ENCODE measurements around the gene MXRA8.
"Not testable (repeated sequence)": the region's sequence is repeated elsewhere in the genome, so short reads cannot be mapped to it uniquely, and the experiment has no call there.

MXRA8 gene

GRCh38 chr1:1358433-1359271, at the start of gene MXRA8:
TSS of gene MXRA8 (minus strand) at chr1:1358555. CDS start at chr1:1358504, 51 bp downstream.
- DNase-seq (ENCODE audit: extremely low read depth, low read depth) = no peak
- H3K4me3 ChIP-seq (replicated peaks; ENCODE audit: low read depth, low read length) = peak within 1 kb of the TSS; percentile 77
- TF ChIP-seq CTCF (IDR thresholded peaks at IDR 0.05; ENCODE audit: low read depth, low read length, missing control alignments) = no peak

- peak overlapping the region; percentile 96 for H3K4me3 ChIP-seq (replicated peaks; ENCODE audit: low read depth, low read length)
- no peak for DNase-seq (ENCODE audit: extremely low read depth, low read depth)
- no peak for TF ChIP-seq CTCF (IDR thresholded peaks at IDR 0.05; ENCODE audit: low read depth, low read length, missing control alignments)
These were observed 49.4 kb upstream of the MXRA8 start for GRCh38 chr1:1407636-1408318.

GRCh38 chr1:1406821-1407635, 48.7 kb upstream of the MXRA8 start, which contains the start of gene MRPL20:
TSS of gene MRPL20 (minus strand) at chr1:1407293. CDS start at chr1:1407217, 76 bp downstream.
- peak within 1 kb of the TSS; percentile 96 for H3K4me3 ChIP-seq (replicated peaks; ENCODE audit: low read depth, low read length)
- peak; percentile 63 for DNase-seq (ENCODE audit: extremely low read depth, low read depth)
- TF ChIP-seq CTCF (IDR thresholded peaks at IDR 0.05; ENCODE audit: low read depth, low read length, missing control alignments) = no peak

GRCh38 chr1:1406101-1406820, 47.9 kb upstream of the MXRA8 start:
- no peak for DNase-seq (ENCODE audit: extremely low read depth, low read depth)
- H3K4me3 ChIP-seq (replicated peaks; ENCODE audit: low read depth, low read length) = peak overlapping the region; percentile 96

GRCh38 chr1:1403653-1404052, 45.3 kb upstream of the MXRA8 start:
- DNase-seq (ENCODE audit: extremely low read depth, low read depth) = no peak
- TF ChIP-seq CTCF (IDR thresholded peaks at IDR 0.05; ENCODE audit: low read depth, low read length, missing control alignments) = no peak
- no peak overlapping the region for H3K4me3 ChIP-seq (replicated peaks; ENCODE audit: low read depth, low read length)

More at GRCh38 chr1:1406101-1406820, 47.9 kb upstream of the MXRA8 start:
- TF ChIP-seq CTCF (IDR thresholded peaks at IDR 0.05; ENCODE audit: low read depth, low read length, missing control alignments) = no peak

DNA sequence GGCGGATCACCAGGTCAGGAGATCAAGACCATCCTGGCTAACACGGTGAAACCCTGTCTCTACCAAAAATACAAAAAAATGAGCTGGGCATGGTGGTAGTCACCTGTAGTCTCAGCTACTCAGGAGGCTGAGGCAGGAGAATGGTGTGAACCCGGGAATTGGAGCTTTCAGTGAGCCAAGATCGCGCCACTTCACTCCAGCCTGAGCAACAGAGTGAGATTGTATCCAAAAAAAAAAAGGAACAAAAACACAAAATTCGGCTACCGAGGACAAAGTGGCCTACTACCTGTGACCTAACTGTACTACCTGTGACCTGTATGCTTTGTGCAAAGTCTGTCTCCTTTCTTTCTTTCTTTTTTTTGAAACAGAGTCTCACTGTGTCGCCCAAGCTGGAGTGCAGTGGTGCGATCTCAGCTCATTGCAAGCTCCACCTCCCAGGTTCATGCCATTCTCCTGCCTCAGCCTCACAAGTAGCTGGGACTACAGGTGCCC, 44.6 kb upstream of the MXRA8 start:
- H3K4me3 ChIP-seq (replicated peaks; ENCODE audit: low read depth, low read length); DNase-seq (ENCODE audit: extremely low read depth, low read depth): not testable (repeated sequence)

Data from HFF-Myc (cell line).